K562 (cell line): ENCODE results near the gene LRP1B. TPM values are rescaled to one million over a fixed set of nuclear protein-coding genes. Genes with fewer than 3 reads are reported as not detected.

Source experiments
- ATAC-seq: fragments of 200-7000 bp; cut with Tn5 transposase; 3 replicates; pipeline ENCODE4 v1.9.1; 2020; ENCODE audit warnings: moderate library complexity
- BruUV-seq: library from RNA; stranded (reverse); fragments of 400-500 nt; replicated peaks from 2 replicates; lab custom pipeline; 2021; lab: Mats Ljungman, UMichigan
- CTCF ChIA-PET: fragments of 300-600 bp; formaldehyde crosslinking; extraction: SDS; loops from one replicate; lab custom pipeline; 2021; ENCODE audit warnings: low intra/inter-chr PET ratio; lab: Yijun Ruan, JAX
- POLR2A ChIA-PET: fragments of 300-600, 350-650 bp; sonication (Branson Sonifier 250); formaldehyde crosslinking; extraction: SDS; loops from one replicate; lab custom pipeline; 2021; ENCODE audit warnings: antibody characterized with exemption, inconsistent platforms; lab: Yijun Ruan, JAX
- DNase-seq, 4 experiments: peaks; one replicate each; pipeline versions ENCODE4 v3.0.0 to v3.0.0-alpha.2; 2011 to 2018; ENCODE audit warnings: low spot score in 3 of 4, mixed read lengths in 3 of 4; ENCODE audit errors: extremely low read depth in 1 of 4
- FAIRE-seq: peaks from 2 replicates; lab custom pipeline; 2011; peaks lifted over from hg19 to GRCh38; lab: Jason Lieb, UNC
- H2AFZ ChIP-seq: 2 replicates; pipeline ENCODE4 v1.6.0; 2011; ENCODE audit warnings: low read depth, low read length, control low read depth, inconsistent platforms
- H3K27ac ChIP-seq: fragments of 200-600 bp; 3 replicates; pipeline ENCODE4 v1.8.0; 2011; ENCODE audit warnings: low read depth, mild to moderate bottlenecking, control low read depth, inconsistent platforms, low read length, moderate library complexity, mixed read lengths; ENCODE audit errors: extremely low read depth
- H3K27me3 ChIP-seq, 2 experiments: fragments of 300-600 bp in 1 of 2; 2 replicates in 1 of 2; 3 replicates in 1 of 2; pipeline versions ENCODE4 v1.6.0 to v1.8.0; 2011; ENCODE audit warnings: inconsistent platforms in 2 of 2, low read length in 2 of 2, mild to moderate bottlenecking in 1 of 2, mixed read lengths in 1 of 2, moderate library complexity in 1 of 2; ENCODE audit not compliant: control insufficient read depth in 2 of 2, insufficient read depth in 2 of 2
- H3K36me3 ChIP-seq: fragments of 300-600 bp; 3 replicates; pipeline ENCODE4 v1.8.0; 2011; ENCODE audit warnings: mild to moderate bottlenecking, low read length, inconsistent platforms; ENCODE audit not compliant: control insufficient read depth, insufficient read depth
- H3K4me1 ChIP-seq, 2 experiments: fragments of 200-600 bp in 1 of 2; replicated peaks in 1 of 2; 2 replicates in 1 of 2; 3 replicates in 1 of 2; pipeline versions ENCODE4 v1.5.1 to v1.8.0; 2011; ENCODE audit warnings: inconsistent platforms in 2 of 2, low read length in 2 of 2, mild to moderate bottlenecking in 1 of 2, mixed read lengths in 1 of 2, moderate library complexity in 1 of 2; ENCODE audit not compliant: control insufficient read depth in 2 of 2, insufficient read depth in 2 of 2
- H3K4me2 ChIP-seq: 2 replicates; pipeline ENCODE4 v1.6.1; 2011; ENCODE audit warnings: low read length, control low read depth, inconsistent platforms, mixed read lengths; ENCODE audit not compliant: insufficient read depth
- H3K4me3 ChIP-seq: fragments of 200-600 bp; sonication (generic), shearing (Covaris generic); 2 replicates; pipeline ENCODE4 v1.5.1; 2016; ENCODE audit warnings: control low read depth, inconsistent platforms
- H3K79me2 ChIP-seq: fragments of 200-600 bp; 3 replicates; pipeline ENCODE4 v1.8.0; 2011; ENCODE audit warnings: low read length, inconsistent platforms; ENCODE audit not compliant: control insufficient read depth, insufficient read depth
- H3K9ac ChIP-seq, 2 experiments: 2 replicates each; pipeline versions ENCODE4 v1.6.0 to v1.6.1; 2011; ENCODE audit warnings: low read depth in 2 of 2, low read length in 2 of 2, control low read depth in 1 of 2, inconsistent platforms in 1 of 2, mild to moderate bottlenecking in 1 of 2, mixed read lengths in 1 of 2; ENCODE audit not compliant: insufficient read depth in 1 of 2
- H3K9me1 ChIP-seq: one replicate; pipeline ENCODE4 v1.6.0; 2011; ENCODE audit warnings: inconsistent platforms, mild to moderate bottlenecking, low read length, moderate library complexity; ENCODE audit not compliant: control insufficient read depth, insufficient read depth
- H3K9me3 ChIP-seq: replicated peaks from 2 replicates; pipeline ENCODE4 v1.5.1; 2011; ENCODE audit warnings: low read depth, low read length, inconsistent platforms; ENCODE audit not compliant: control insufficient read depth, insufficient read depth
- H4K20me1 ChIP-seq: replicated peaks from 2 replicates; pipeline ENCODE4 v1.6.1; 2011; ENCODE audit warnings: low read length, inconsistent platforms, mixed read lengths; ENCODE audit not compliant: control insufficient read depth, insufficient read depth
- CBX8 ChIP-seq: fragments of 200-600 bp; sonication (generic); IDR thresholded peaks from 2 replicates; pipeline ENCODE4 v1.6.1; 2012; ENCODE audit warnings: borderline replicate concordance, mixed run types, low read depth, mild to moderate bottlenecking, moderate library complexity, mixed read lengths, low read length, control low read depth, inconsistent platforms; ENCODE audit not compliant: poor library complexity, severe bottlenecking; ENCODE audit errors: extremely low read depth
- MIER1 ChIP-seq: fragments of 450-650 bp; IDR thresholded peaks from 2 replicates; pipeline ENCODE4 v1.6.1; 2016; ENCODE audit warnings: antibody characterized with exemption, mild to moderate bottlenecking, low read depth
- SNRNP70 ChIP-seq: fragments of 200-400 bp; formaldehyde crosslinking; optimal IDR thresholded peaks from 2 replicates; pipeline ENCODE3; 2017; ENCODE audit warnings: low read depth, low read length
- ZNF277 ChIP-seq: fragments of 250-450 bp; sonication (Bioruptor Pico); IDR thresholded peaks from 2 replicates; pipeline ENCODE4 v1.8.0; 2022; ENCODE audit warnings: inconsistent platforms, mild to moderate bottlenecking, moderate library complexity, borderline replicate concordance
- WGBS: fragments of 100-300 bp; shearing (Covaris generic); methylation state at CpG from one replicate; pipeline ENCODE4 v1.1.6; 2016; ENCODE audit warnings: low coverage, mixed read lengths; ENCODE audit not compliant: insufficient coverage; ENCODE audit errors: missing lambda C conversion rate; 5-methylcytosine and 5-hydroxymethylcytosine counted together
- in situ Hi-C: fragments of 300-500 bp; cut with MboI; formaldehyde crosslinking; loops from 4 replicates; pipeline ENCODE4 v1.15.0; 2018; ENCODE audit warnings: inconsistent platforms, mixed read lengths
- intact Hi-C: fragments of 100-400 bp; cut with micrococcal nuclease; formaldehyde crosslinking; loops from 2 replicates; pipeline ENCODE4 v1.14.2; 2022
- polyA plus RNA-seq, 8 experiments: library from polyadenylated mRNA; depleted of rRNA in 4 of 8; stranded (reverse) in 5 of 8; unstranded in 3 of 8; fragments of >200 nt; fragmentation: Nextera tagmentation in 2 of 8; fragmentation: Illumina TruSeq in 1 of 8; extraction: Ambion mirVana in 2 of 8; extraction: Trizol in 1 of 8; gene quantifications; 2 replicates each; pipeline versions ENCODE4 v1.2.1 to v1.2.3, GENCODE V29; 2011 to 2014; ENCODE audit warnings: inconsistent platforms in 1 of 8, missing spikeins in 1 of 8
- total RNA-seq, 7 experiments: library from RNA; depleted of rRNA in 6 of 7; stranded (reverse); fragments of >200 nt in 6 of 7; fragmentation: Illumina TruSeq in 2 of 7; extraction: Trizol in 2 of 7; gene quantifications; 2 replicates each; pipeline versions ENCODE4 v1.2.1 to v1.2.3, GENCODE V29; 2011 to 2021; ENCODE audit warnings: low replicate concordance in 1 of 7

LRP1B gene
- total and polyA plus RNA-seq, 9 of the 15 experiments (the other 6 are each of a cell fraction or from before 2014, with no cell fraction given), result not detected

- DNase-seq (no peak), ATAC-seq (no peak)
- WGBS, result 0% methylated on average over 3 of the region's 3 CpGs
- no TSS peak for BruUV-seq
- no peaks in the 10 kb centered on the region; the same call in 1 of the 2 replicates for H3K9me3 ChIP-seq
- no peak overlapping the region for H3K4me2 ChIP-seq
- no peaks in the 10 kb centered on the region for H4K20me1 ChIP-seq
- no peak overlapping the region for H2AFZ ChIP-seq
- no peaks in the 10 kb centered on the region for H3K9me1 ChIP-seq
- H3K9ac ChIP-seq, result no peak overlapping the region
- H3K4me1 ChIP-seq, result no peaks in the 10 kb centered on the region; a peak in 1 of 5 replicates
- H3K4me3 ChIP-seq, result no peak overlapping the region
- in situ Hi-C loops, result no loop called here
- no peak for TF ChIP-seq CBX8
- TF ChIP-seq, all 486 proteins: peak for 0
- Histone ChIP-seq H3K27me3 (no peaks in the 10 kb centered on the region), H3K79me2 (no peaks in the 10 kb centered on the region), H3K36me3 (no peaks in the 10 kb centered on the region), H3K27ac (no peak overlapping the region)
- ChIA-PET CTCF (no interaction called here), POLR2A (no interaction called here)
- intact Hi-C loops, result no loop called here
- no peak for FAIRE-seq
Measured at GRCh38 chr2:140351692-140352091, 1779.1 kb downstream of the LRP1B start.

- no peak for TF ChIP-seq MIER1
- TF ChIP-seq ZNF277 (CRISPR knock-in tag), result no peak
- no peak for TF ChIP-seq SNRNP70
- no peaks in the 10 kb centered on the region; a peak in 1 of 5 replicates for H3K4me1 ChIP-seq
- H3K9me1 ChIP-seq, result no peaks in the 10 kb centered on the region
- ChIA-PET CTCF (no interaction called here), POLR2A (no interaction called here)
- no peak overlapping the region for H3K4me3 ChIP-seq
- no peak for DNase-seq
- BruUV-seq, result no TSS peak
- in situ Hi-C loops, result no loop called here
- no peak overlapping the region for H3K9ac ChIP-seq
- ATAC-seq, result no peak
- H3K4me2 ChIP-seq, result no peak overlapping the region
- H3K36me3 ChIP-seq, result no peaks in the 10 kb centered on the region
- 0% methylated on average over 3 of the region's 3 CpGs for WGBS
- H4K20me1 ChIP-seq, result no peaks in the 10 kb centered on the region
- no peak for FAIRE-seq
- no peaks in the 10 kb centered on the region; the same call in 1 of the 2 replicates for H3K9me3 ChIP-seq
- H3K79me2 ChIP-seq, result no peaks in the 10 kb centered on the region
- H3K27ac ChIP-seq, result no peak overlapping the region
- H3K27me3 ChIP-seq, result no peaks in the 10 kb centered on the region
- no peak overlapping the region for H2AFZ ChIP-seq
- intact Hi-C loops, result no loop called here
Measured at GRCh38 chr2:140349695-140350094, 1781.1 kb downstream of the LRP1B start.
